HCT116 (cell line): Measurements from ENCODE around the gene PIAS3. TPM values are rescaled to one million over a fixed set of nuclear protein-coding genes. Genes with fewer than 3 reads are reported as not detected.
A peak's percentile ranks its signal among the peaks of the same experiment; 100 is the strongest.

ENCODE experiments used
- ATAC-seq: fragments of 200-7000 bp; cut with Tn5 transposase; 2 replicates; pipeline ENCODE4 v1.9.1; 2020; ENCODE audit warnings: mild to moderate bottlenecking, moderate library complexity
- BruUV-seq: library from RNA; stranded (reverse); fragments of 400-500 nt; replicated peaks from 2 replicates; lab custom pipeline; 2021; lab: Mats Ljungman, UMichigan
- CTCF ChIA-PET: fragments of 300-600 bp; sonication (Branson Sonifier 250); formaldehyde crosslinking; loops from one replicate; lab custom pipeline; 2021; ENCODE audit warnings: antibody characterized with exemption; lab: Charles Lee
- POLR2A ChIA-PET: fragments of 300-600, 350-600 bp; sonication (Branson Sonifier 250); formaldehyde crosslinking; loops from one replicate; lab custom pipeline; 2021; ENCODE audit warnings: antibody characterized with exemption; lab: Charles Lee
- RAD21 ChIA-PET, 2 experiments: fragments of 300-600 bp; sonication (Branson Sonifier 250); formaldehyde crosslinking; loops; one replicate each; lab custom pipeline; 2023; ENCODE audit warnings: low total read pairs in 2 of 2; ENCODE audit not compliant: uncharacterized antibody in 2 of 2, unreplicated experiment in 2 of 2, low non-redundant PET in 1 of 2; lab: Charles Lee
- DNase-seq: peaks from one replicate; pipeline ENCODE4 v3.0.0-alpha.2; 2010; ENCODE audit warnings: low read depth, low spot score
- H2AFZ ChIP-seq: fragments of 200-600 bp; shearing (Covaris generic), sonication (generic); 2 replicates; pipeline ENCODE4 v1.6.1; 2017; ENCODE audit warnings: low read depth, mixed run types, mixed read lengths, antibody characterized with exemption, low read length; ENCODE audit not compliant: poor library complexity, severe bottlenecking
- H3K27ac ChIP-seq: 2 replicates; pipeline ENCODE4 v1.5.1; 2012; ENCODE audit warnings: low read depth, low read length
- H3K27me3 ChIP-seq: fragments of 200-600 bp; sonication (generic); 2 replicates; pipeline ENCODE4 v1.6.1; 2016; ENCODE audit warnings: mixed run types, low read length, mixed read lengths; ENCODE audit not compliant: insufficient read depth
- H3K36me3 ChIP-seq, 2 experiments: fragments of 200-500 bp in 1 of 2; fragments of 200-600 bp in 1 of 2; sonication (Bioruptor generic) in 1 of 2; sonication (generic) in 1 of 2; 2 replicates each; pipeline versions ENCODE4 v1.5.1 to v1.6.1; 2014 to 2016; ENCODE audit warnings: low read length in 2 of 2, inconsistent platforms in 1 of 2, mixed read lengths in 1 of 2, mixed run types in 1 of 2; ENCODE audit not compliant: insufficient read depth in 2 of 2, control insufficient read depth in 1 of 2
- H3K4me1 ChIP-seq, 2 experiments: fragments of 200-600 bp in 1 of 2; sonication (generic) in 1 of 2; 2 replicates each; pipeline versions ENCODE4 v1.5.1 to v1.6.1; 2012 to 2017; ENCODE audit warnings: low read length in 2 of 2, inconsistent platforms in 1 of 2, mild to moderate bottlenecking in 1 of 2, mixed read lengths in 1 of 2, mixed run types in 1 of 2, moderate library complexity in 1 of 2; ENCODE audit not compliant: insufficient read depth in 2 of 2, control insufficient read depth in 1 of 2
- H3K4me2 ChIP-seq: fragments of 200-600 bp; sonication (generic); 2 replicates; pipeline ENCODE4 v1.6.1; 2017; ENCODE audit warnings: mixed run types, low read length, mixed read lengths
- H3K4me3 ChIP-seq, 2 experiments: fragments of 200-600 bp in 1 of 2; sonication (generic) in 1 of 2; replicated peaks in 1 of 2; 2 replicates each; pipeline ENCODE4 v1.5.1; 2011 to 2016; ENCODE audit warnings: low read length in 2 of 2, control low read depth in 1 of 2, low read depth in 1 of 2, mild to moderate bottlenecking in 1 of 2, mixed read lengths in 1 of 2, mixed run types in 1 of 2
- H3K79me2 ChIP-seq: fragments of 200-600 bp; sonication (generic); 2 replicates; pipeline ENCODE4 v1.6.1; 2017; ENCODE audit warnings: mild to moderate bottlenecking, mixed run types, low read length, moderate library complexity, mixed read lengths; ENCODE audit not compliant: insufficient read depth
- H3K9ac ChIP-seq: fragments of 200-600 bp; sonication (generic); 2 replicates; pipeline ENCODE4 v1.6.1; 2016; ENCODE audit warnings: low read length, mixed read lengths
- H3K9me2 ChIP-seq: fragments of 200-600 bp; sonication (generic), shearing (Covaris generic); 2 replicates; pipeline ENCODE4 v1.6.1; 2017; ENCODE audit warnings: mixed run types, mild to moderate bottlenecking, moderate library complexity; ENCODE audit not compliant: insufficient read depth
- H3K9me3 ChIP-seq, 2 experiments: fragments of 200-500 bp in 1 of 2; fragments of 200-600 bp in 1 of 2; sonication (Bioruptor generic) in 1 of 2; sonication (generic) in 1 of 2; 2 replicates each; pipeline ENCODE4 v1.6.1; 2014 to 2017; ENCODE audit warnings: low read length in 2 of 2, mixed read lengths in 2 of 2, inconsistent platforms in 1 of 2, low read depth in 1 of 2, mild to moderate bottlenecking in 1 of 2, mixed run types in 1 of 2, moderate library complexity in 1 of 2; ENCODE audit not compliant: control insufficient read depth in 1 of 2, insufficient read depth in 1 of 2
- H4K20me1 ChIP-seq: fragments of 200-600 bp; sonication (generic), shearing (Covaris generic); 2 replicates; pipeline ENCODE4 v1.6.1; 2017; ENCODE audit warnings: mixed run types, mild to moderate bottlenecking, moderate library complexity; ENCODE audit not compliant: insufficient read depth
- CBX3 ChIP-seq: IDR thresholded peaks from 2 replicates; pipeline ENCODE4 v1.6.1; 2012; ENCODE audit warnings: low read depth
- CEBPB ChIP-seq: IDR thresholded peaks from 2 replicates; pipeline ENCODE4 v1.6.1; 2012; ENCODE audit warnings: low read depth
- EGR1 ChIP-seq: IDR thresholded peaks from 2 replicates; pipeline ENCODE4 v1.6.1; 2012; ENCODE audit warnings: low read depth
- EZH2 ChIP-seq: fragments of 200-600 bp; sonication (generic); IDR thresholded peaks from 2 replicates; pipeline ENCODE4 v1.6.1; 2017; ENCODE audit warnings: antibody characterized with exemption, mixed run types
- EZH2phosphoT487 ChIP-seq: fragments of 200-600 bp; IDR thresholded peaks from 2 replicates; pipeline ENCODE4 v1.6.1; 2018; ENCODE audit warnings: antibody characterized with exemption, borderline replicate concordance
- FOSL1 ChIP-seq: IDR thresholded peaks from 2 replicates; pipeline ENCODE4 v1.6.1; 2012; ENCODE audit warnings: low read depth
- JUND ChIP-seq: IDR thresholded peaks from 2 replicates; pipeline ENCODE4 v1.6.1; 2012
- POLR2AphosphoS5 ChIP-seq: IDR thresholded peaks from 2 replicates; pipeline ENCODE4 v1.6.1; 2011; ENCODE audit warnings: mild to moderate bottlenecking, low read depth, low read length, moderate library complexity
- RAD21 ChIP-seq: IDR thresholded peaks from 2 replicates; pipeline ENCODE4 v1.6.1; 2012; ENCODE audit warnings: low read depth, mild to moderate bottlenecking
- SP1 ChIP-seq: IDR thresholded peaks from 2 replicates; pipeline ENCODE4 v1.6.1; 2012; ENCODE audit warnings: low read depth
- SRF ChIP-seq: IDR thresholded peaks from 2 replicates; pipeline ENCODE4 v1.6.1; 2012; ENCODE audit warnings: low read depth
- TCF7L2 ChIP-seq: IDR thresholded peaks from 2 replicates; pipeline ENCODE4 v1.7.0; 2011; ENCODE audit warnings: borderline replicate concordance, inconsistent platforms; ENCODE audit not compliant: insufficient read depth, insufficient read length; ENCODE audit errors: extremely low read depth
- ZFX ChIP-seq: fragments of 450-650 bp; IDR thresholded peaks from 2 replicates; pipeline ENCODE4 v1.6.1; 2017
- ZNF274 ChIP-seq: fragments of 200-500 bp; sonication (Bioruptor generic); IDR thresholded peaks from 2 replicates; pipeline ENCODE4 v1.6.1; 2014; ENCODE audit warnings: mild to moderate bottlenecking, low read depth, low read length, inconsistent platforms
- intact Hi-C: fragments of 100-400 bp; cut with micrococcal nuclease; formaldehyde crosslinking; loops from 2 replicates; pipeline ENCODE4 v1.10.0; 2022
- total RNA-seq: library from RNA; stranded (reverse); gene quantifications from one replicate; pipeline ENCODE4 v1.2.1, GENCODE V29; 2021; ENCODE audit not compliant: unreplicated experiment
- TF ChIP-seq, protein P1 (sequence below): IDR thresholded peaks from 2 replicates; pipeline ENCODE4 v1.6.1; 2012
- TF ChIP-seq, protein P2 (sequence below): IDR thresholded peaks from 2 replicates; pipeline ENCODE4 v1.6.1; 2011; ENCODE audit warnings: mild to moderate bottlenecking, low read length, moderate library complexity; ENCODE audit not compliant: insufficient replicate concordance; ENCODE audit errors: extremely low read depth
- TF ChIP-seq, protein P3 (sequence below), 3 experiments: fragments of 200-600 bp in 1 of 3; sonication (generic) in 1 of 3; IDR thresholded peaks in 2 of 3; conservative IDR thresholded peaks in 1 of 3; 2 replicates each; pipeline ENCODE4 v1.5.1; 2012 to 2017; ENCODE audit warnings: low read depth in 2 of 3, low read length in 2 of 3, antibody characterized with exemption in 1 of 3, borderline replicate concordance in 1 of 3, control low read depth in 1 of 3, mild to moderate bottlenecking in 1 of 3, mixed read lengths in 1 of 3, mixed run types in 1 of 3, moderate library complexity in 1 of 3; ENCODE audit not compliant: insufficient read depth in 1 of 3
- TF ChIP-seq, protein P4 (sequence below): IDR thresholded peaks from 2 replicates; pipeline ENCODE4 v1.6.1; 2012
- TF ChIP-seq, protein P5 (sequence below): IDR thresholded peaks from 2 replicates; pipeline ENCODE4 v1.6.1; 2012; ENCODE audit warnings: low read depth

PIAS3 gene
- total RNA-seq, 1 experiment from 2014 or later: 31.2 TPM

DNA sequence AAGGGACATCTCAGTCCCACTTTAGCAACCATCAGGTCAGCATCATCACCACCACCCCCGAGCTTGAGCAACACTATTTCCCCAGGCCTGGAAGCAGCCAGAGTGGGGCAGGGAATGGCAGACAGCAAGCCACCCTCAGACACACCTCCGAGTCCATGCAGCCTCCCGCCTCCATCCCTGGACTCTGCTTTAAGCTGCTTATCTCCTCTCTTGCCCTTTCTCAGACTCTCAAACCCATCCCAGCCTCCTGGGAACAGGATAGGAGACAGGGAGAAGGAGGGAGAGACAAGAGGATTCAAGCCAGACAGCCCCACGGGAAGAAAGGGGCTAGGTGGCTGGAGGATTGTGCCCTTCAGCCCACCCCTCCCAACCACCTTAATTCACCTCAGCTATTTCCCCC is 1.7 kb downstream of the PIAS3 start:
- ATAC-seq (no peak), DNase-seq (no peak)
- Histone ChIP-seq H3K36me3 (peaks cover 0 to 29% of the 10 kb centered on the region in 2 experiments), H3K27me3 (no peaks in the 10 kb centered on the region), H3K9me2 (no peaks in the 10 kb centered on the region), H3K9ac (no peak overlapping the region), H3K4me1 (peaks cover 11 to 15% of the 10 kb centered on the region in 2 experiments; a peak in 3 of 4 replicates), H3K4me2 (peak overlapping the region; percentile 97; the same call in 1 of the 2 replicates), H4K20me1 (no peaks in the 10 kb centered on the region), H3K9me3 (no peaks in the 10 kb centered on the region), H2AFZ (no peak overlapping the region), H3K4me3 (no peak overlapping the region), H3K79me2 (peaks cover 5% of the 10 kb centered on the region; the same call in 1 of the 2 replicates), H3K27ac (no peak overlapping the region)
- TF ChIP-seq EGR1 (no peak), CEBPB (no peak), SP1 (no peak), ZFX (no peak), POLR2AphosphoS5 (no peak), RAD21 (no peak), FOSL1 (no peak), EZH2 (no peak), TCF7L2 (no peak), EZH2phosphoT487 (no peak), JUND (no peak), SRF (no peak), ZNF274 (no peak), CBX3 (no peak)
- TF ChIP-seq, protein P1, sequence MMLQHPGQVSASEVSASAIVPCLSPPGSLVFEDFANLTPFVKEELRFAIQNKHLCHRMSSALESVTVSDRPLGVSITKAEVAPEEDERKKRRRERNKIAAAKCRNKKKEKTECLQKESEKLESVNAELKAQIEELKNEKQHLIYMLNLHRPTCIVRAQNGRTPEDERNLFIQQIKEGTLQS: no peak
- TF ChIP-seq, protein P2, sequence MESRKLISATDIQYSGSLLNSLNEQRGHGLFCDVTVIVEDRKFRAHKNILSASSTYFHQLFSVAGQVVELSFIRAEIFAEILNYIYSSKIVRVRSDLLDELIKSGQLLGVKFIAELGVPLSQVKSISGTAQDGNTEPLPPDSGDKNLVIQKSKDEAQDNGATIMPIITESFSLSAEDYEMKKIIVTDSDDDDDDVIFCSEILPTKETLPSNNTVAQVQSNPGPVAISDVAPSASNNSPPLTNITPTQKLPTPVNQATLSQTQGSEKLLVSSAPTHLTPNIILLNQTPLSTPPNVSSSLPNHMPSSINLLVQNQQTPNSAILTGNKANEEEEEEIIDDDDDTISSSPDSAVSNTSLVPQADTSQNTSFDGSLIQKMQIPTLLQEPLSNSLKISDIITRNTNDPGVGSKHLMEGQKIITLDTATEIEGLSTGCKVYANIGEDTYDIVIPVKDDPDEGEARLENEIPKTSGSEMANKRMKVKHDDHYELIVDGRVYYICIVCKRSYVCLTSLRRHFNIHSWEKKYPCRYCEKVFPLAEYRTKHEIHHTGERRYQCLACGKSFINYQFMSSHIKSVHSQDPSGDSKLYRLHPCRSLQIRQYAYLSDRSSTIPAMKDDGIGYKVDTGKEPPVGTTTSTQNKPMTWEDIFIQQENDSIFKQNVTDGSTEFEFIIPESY: no peak
- TF ChIP-seq, protein P3, sequence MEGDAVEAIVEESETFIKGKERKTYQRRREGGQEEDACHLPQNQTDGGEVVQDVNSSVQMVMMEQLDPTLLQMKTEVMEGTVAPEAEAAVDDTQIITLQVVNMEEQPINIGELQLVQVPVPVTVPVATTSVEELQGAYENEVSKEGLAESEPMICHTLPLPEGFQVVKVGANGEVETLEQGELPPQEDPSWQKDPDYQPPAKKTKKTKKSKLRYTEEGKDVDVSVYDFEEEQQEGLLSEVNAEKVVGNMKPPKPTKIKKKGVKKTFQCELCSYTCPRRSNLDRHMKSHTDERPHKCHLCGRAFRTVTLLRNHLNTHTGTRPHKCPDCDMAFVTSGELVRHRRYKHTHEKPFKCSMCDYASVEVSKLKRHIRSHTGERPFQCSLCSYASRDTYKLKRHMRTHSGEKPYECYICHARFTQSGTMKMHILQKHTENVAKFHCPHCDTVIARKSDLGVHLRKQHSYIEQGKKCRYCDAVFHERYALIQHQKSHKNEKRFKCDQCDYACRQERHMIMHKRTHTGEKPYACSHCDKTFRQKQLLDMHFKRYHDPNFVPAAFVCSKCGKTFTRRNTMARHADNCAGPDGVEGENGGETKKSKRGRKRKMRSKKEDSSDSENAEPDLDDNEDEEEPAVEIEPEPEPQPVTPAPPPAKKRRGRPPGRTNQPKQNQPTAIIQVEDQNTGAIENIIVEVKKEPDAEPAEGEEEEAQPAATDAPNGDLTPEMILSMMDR (IDR thresholded peaks at IDR 0.05 in 2 of 3, conservative IDR thresholded peaks at IDR 0.05 in 1 of 3; ENCODE audit: borderline replicate concordance in 1 of 3, insufficient read depth in 1 of 3, low read depth in 2 of 3, low read length in 2 of 3): no peak
- TF ChIP-seq, protein P4, sequence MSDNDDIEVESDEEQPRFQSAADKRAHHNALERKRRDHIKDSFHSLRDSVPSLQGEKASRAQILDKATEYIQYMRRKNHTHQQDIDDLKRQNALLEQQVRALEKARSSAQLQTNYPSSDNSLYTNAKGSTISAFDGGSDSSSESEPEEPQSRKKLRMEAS: no peak
- TF ChIP-seq, protein P5, sequence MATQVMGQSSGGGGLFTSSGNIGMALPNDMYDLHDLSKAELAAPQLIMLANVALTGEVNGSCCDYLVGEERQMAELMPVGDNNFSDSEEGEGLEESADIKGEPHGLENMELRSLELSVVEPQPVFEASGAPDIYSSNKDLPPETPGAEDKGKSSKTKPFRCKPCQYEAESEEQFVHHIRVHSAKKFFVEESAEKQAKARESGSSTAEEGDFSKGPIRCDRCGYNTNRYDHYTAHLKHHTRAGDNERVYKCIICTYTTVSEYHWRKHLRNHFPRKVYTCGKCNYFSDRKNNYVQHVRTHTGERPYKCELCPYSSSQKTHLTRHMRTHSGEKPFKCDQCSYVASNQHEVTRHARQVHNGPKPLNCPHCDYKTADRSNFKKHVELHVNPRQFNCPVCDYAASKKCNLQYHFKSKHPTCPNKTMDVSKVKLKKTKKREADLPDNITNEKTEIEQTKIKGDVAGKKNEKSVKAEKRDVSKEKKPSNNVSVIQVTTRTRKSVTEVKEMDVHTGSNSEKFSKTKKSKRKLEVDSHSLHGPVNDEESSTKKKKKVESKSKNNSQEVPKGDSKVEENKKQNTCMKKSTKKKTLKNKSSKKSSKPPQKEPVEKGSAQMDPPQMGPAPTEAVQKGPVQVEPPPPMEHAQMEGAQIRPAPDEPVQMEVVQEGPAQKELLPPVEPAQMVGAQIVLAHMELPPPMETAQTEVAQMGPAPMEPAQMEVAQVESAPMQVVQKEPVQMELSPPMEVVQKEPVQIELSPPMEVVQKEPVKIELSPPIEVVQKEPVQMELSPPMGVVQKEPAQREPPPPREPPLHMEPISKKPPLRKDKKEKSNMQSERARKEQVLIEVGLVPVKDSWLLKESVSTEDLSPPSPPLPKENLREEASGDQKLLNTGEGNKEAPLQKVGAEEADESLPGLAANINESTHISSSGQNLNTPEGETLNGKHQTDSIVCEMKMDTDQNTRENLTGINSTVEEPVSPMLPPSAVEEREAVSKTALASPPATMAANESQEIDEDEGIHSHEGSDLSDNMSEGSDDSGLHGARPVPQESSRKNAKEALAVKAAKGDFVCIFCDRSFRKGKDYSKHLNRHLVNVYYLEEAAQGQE: no peak
- intact Hi-C loops: no loop called here
- ChIA-PET CTCF (interaction anchor here (4.2 to 6.6 kb wide), 2 partner anchors 11 to 34 kb away, joined by 36 to 87 read pairs; partner anchors contain the start of gene NUDT17), POLR2A (interaction anchor here (1.6 kb wide), 1 partner anchor 31 kb away, joined by 4 read pairs; no protein-coding TSS in a partner anchor), RAD21 (no interaction called here)
- BruUV-seq: no TSS peak
